C1 segment of cervical spinal cord (tissue), 14 donors: Measurements from ENCODE around the gene FBXO15.

Source experiments
- DNase-seq, 14 donors: peaks; one replicate each; lab custom pipeline; 2025; lab: John Stamatoyannopoulos, UW

The FBXO15 gene

GRCh38 chr18:74153377-74153776, 5.7 kb upstream of the FBXO15 start:
- no peak for DNase-seq

- DNase-seq, result no peak
These were observed 5.2 kb upstream of the FBXO15 start for GRCh38 chr18:74152857-74153256.

- no peak for DNase-seq
These were observed 4.6 kb upstream of the FBXO15 start for GRCh38 chr18:74152270-74152669.

DNA sequence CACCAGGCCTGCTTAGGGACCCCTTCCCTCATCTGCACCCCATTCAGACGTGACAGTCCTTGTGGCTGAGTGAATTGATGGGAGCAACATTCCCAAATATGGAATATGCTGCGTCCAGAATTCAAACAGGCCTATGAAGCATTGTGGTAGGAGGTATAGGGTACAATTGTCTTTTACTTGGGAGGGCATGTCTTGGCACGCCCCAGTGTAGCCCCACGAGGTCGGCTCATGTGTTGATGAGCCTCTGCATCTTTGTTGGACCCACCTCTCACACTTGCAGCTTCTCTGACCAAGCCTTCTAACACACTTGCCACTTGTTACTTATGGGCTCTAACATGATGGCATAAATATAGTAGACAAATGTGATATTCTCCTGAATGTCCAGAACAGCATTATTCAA, 2.2 kb upstream of the FBXO15 start:
- DNase-seq, result no peak

GRCh38 chr18:74148543-74149070, 973 bp upstream of the FBXO15 start:
- no peak for DNase-seq

DNA sequence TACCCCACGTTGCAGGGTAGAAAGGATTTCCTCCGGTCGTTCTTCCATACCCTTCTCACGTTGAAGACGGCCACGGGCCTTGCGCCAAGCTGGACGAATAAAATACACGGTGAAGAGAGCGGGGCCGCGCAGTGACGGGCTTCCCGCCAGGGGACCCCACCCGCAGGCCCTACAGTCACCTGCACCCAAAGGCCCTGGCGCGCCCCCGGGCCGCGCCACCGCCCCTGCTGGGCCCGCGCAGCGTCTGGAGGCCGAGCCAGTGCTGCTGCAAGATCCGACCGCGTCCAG, 199 bp downstream of the FBXO15 start:
- no peak for DNase-seq

DNA sequence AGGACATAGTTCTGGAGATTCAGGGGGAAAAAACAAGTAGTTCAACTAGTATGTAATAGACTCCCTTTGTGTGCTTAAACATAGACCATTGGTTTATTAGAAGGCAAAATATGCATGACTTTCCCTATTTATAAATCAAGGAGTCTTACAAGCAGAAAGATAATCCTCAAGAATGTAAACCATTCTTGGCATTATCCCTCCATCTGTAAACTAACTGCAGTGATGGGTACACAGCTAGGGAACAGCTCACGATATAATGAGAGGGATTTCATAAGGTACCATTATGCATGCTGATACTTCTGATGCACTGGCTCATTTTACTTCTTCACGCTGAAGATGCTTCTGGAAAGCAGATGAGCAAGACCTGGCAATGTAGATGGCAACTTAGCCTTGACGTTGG, 878 bp downstream of the FBXO15 start:
- DNase-seq, result no peak

DNA sequence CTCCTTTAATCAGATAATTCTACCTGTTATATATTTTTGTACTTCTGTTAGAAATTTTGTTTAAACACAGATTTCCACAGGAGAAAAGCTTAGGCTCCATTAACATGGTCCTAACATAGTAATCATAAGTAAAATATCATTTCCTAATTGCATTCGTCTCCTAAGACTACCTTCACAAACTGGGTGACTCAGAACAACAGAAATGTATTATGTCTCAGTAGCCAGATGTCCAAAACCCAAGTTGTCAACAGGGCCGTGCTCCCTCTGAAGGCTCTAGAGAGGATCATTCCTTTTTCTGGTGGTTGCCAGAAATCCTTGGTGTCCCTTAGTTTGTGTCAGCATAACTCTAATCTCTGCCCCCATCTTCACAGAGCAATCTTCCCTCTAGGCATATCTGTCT, 5.4 kb downstream of the FBXO15 start:
- DNase-seq, result no peak

GRCh38 chr18:74141667-74142066, 6.0 kb downstream of the FBXO15 start:
- no peak for DNase-seq

GRCh38 chr18:74140582-74140981, 7.1 kb downstream of the FBXO15 start:
- DNase-seq, result no peak

GRCh38 chr18:74139888-74140287, 7.7 kb downstream of the FBXO15 start:
- no peak for DNase-seq

DNA sequence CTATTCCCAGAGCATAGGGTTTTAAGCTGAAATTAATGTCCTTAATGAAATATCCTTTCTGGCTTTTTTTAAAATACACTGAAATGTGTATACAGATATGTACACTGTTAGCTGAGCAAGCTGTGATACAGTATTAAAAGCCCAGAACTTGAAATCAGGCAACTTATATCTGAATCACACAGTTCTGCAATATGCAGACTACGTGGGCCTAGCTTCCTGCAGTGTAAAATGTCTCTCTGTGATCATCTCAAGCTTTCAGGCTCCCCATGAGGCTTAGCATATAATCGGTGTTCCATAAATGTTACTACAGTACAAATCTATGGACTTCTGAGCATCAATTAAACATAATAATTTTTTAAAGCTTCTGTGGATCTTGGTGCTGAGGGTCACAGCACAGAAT, 8.2 kb downstream of the FBXO15 start:
- DNase-seq, result no peak

DNA sequence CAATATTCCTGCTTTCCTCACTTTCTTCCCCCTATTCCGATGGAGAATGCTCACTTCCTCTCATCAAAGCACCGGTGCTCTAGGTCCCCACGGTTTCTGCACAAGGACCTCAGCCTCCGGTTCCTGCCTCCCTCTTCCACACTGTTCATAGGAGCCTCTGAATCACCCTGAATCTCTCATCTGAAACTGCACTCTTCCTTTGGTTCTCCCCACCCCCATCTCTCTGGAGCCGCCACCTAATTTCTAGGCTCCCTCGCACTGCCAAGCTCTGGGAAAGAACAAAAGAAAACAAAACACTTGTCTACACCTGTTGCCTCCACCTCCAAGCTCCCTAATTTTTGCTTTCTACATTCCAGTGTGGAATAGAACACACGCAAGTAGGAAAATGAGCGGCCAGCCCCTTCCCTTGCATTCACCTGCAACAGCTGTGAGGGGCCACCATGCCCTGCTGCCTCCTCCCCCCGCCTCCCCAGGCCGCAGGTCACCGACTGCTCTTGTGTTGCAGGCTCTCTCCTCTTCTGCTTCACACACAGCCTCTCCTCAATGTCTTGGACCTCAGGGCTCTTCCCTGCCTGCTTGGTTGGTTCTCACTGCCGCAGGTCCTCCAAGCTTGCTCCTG, 9.6 kb downstream of the FBXO15 start:
- DNase-seq, result no peak

- no peak for DNase-seq
These were observed 15.4 kb downstream of the FBXO15 start for GRCh38 chr18:74132201-74132600.

GRCh38 chr18:74131124-74131523, 16.5 kb downstream of the FBXO15 start:
- no peak for DNase-seq

GRCh38 chr18:74128159-74128558, 19.5 kb downstream of the FBXO15 start:
- DNase-seq, result peak in 7 of 14 donors; percentile 6 to 65 (median 31)

GRCh38 chr18:74126684-74127655, 20.7 kb downstream of the FBXO15 start:
- DNase-seq, result peak in 2 of 14 donors; percentile 25 to 41

- no peak for DNase-seq
These were observed 23.0 kb downstream of the FBXO15 start for GRCh38 chr18:74124642-74125041.

GRCh38 chr18:74123200-74123599, 24.4 kb downstream of the FBXO15 start:
- no peak for DNase-seq

DNA sequence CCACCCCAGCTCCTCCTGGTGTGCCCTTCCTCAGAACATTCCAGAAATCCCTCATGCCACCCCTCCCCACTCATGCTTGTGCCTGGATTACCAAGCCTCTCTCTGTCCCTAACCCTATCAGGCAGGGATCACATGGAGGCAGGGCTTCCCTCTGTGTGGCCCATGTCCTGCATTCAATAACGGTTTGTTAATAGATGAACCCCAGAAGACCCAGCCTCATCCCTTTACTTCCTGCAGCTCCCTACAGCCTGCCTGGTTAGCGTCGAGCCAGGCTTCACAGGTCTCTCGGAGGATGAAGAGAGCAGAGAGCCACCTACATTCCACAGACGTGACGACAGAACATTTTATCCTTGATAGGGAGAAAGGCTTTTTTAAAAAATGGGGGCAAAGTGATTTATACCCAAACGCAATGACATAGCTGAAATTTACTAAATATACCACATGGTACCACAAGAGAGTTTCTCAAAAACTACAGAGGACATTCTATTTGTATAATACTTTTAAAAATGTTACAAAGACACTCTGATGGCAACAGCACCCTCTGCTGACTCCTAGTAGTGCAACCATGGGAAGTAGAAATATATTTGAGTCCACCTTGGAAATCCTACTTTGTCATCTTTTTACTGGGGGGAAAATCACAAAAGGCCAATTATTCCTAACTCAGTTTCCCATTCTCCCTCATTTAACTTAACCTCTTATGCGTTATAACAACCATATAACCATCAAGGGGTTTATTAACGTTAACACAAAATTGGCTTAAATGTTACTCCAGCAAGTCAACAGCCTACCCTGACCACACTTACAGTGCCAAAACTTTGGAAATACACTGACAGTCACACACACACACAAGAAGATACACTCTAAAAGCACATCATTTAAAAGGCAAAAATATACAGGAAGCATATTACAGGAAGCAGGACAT, 30.7 kb downstream of the FBXO15 start:
- DNase-seq, result no peak

GRCh38 chr18:74115046-74115445, 32.6 kb downstream of the FBXO15 start:
- no peak for DNase-seq

- no peak for DNase-seq
These were observed 33.5 kb downstream of the FBXO15 start for GRCh38 chr18:74114116-74114515.
